ENCODE results near the gene HINFP. TPM values are rescaled to one million over a fixed set of nuclear protein-coding genes. Genes with fewer than 3 reads are reported as not detected.

The HINFP gene
- total RNA-seq, 4 donors from 2014 or later = 24.0 to 37.7 (median 33.2) TPM

DNA sequence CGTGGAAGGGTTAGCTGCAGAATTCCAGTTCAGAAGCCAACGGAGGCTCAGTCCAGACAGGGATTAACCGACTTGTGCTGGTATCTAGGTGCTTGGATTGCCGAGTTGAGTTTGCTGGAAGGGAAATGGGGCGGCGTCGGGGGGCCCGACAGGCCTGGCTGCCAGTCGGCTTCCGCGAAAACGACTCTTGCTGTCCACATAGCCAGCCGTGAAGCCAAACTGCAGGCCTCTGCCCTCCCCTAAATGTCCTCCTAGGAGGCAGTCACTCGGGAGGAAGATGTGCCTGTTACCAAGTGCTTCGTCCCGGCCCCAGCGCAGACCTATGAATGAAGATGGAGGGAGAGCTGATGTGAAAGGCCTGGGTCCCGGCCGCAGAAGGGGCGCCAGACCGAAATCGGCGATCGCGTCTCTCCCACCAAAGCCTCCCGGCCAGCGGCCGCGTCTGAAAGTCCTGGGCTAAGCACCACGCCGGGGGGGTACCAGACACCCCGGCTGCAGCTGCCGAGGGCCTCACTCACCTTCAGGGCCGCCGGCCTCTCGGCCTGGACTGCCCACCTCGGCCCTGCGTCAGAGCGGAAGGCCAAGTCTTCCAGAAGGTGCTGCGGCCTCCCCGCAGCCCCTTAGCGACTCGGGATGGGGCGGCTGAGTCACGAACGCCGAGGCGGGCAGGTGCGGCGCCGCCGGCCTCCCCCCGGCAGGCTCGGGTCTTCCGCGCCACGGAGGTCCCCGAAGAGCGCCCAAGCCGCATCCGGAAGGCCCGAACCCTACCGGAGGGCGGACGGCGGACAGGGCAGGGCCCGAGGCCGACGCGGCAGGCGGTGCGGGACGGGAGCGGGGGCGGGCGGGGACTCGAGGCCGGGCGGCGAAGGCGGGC is 27.2 kb upstream of the HINFP start:
- 2 to 5% methylated on average over 14 to 30 of the region's 81 CpGs for WGBS, 2 donors
- TF ChIP-seq POLR2A (IDR thresholded peaks at IDR 0.05) = no peak
- TF ChIP-seq, protein P1, sequence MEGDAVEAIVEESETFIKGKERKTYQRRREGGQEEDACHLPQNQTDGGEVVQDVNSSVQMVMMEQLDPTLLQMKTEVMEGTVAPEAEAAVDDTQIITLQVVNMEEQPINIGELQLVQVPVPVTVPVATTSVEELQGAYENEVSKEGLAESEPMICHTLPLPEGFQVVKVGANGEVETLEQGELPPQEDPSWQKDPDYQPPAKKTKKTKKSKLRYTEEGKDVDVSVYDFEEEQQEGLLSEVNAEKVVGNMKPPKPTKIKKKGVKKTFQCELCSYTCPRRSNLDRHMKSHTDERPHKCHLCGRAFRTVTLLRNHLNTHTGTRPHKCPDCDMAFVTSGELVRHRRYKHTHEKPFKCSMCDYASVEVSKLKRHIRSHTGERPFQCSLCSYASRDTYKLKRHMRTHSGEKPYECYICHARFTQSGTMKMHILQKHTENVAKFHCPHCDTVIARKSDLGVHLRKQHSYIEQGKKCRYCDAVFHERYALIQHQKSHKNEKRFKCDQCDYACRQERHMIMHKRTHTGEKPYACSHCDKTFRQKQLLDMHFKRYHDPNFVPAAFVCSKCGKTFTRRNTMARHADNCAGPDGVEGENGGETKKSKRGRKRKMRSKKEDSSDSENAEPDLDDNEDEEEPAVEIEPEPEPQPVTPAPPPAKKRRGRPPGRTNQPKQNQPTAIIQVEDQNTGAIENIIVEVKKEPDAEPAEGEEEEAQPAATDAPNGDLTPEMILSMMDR (IDR thresholded peaks at IDR 0.05) = no peak
- no peaks in the 10 kb centered on the region for H3K9me3 ChIP-seq
- intact Hi-C loops (cut with DNase I) = no loop called here
- peak; percentile 37 to 41 for DNase-seq
- peak overlapping the region; percentile 91 to 94 (median 91) for H3K27ac ChIP-seq
- H3K27me3 ChIP-seq = no peaks in the 10 kb centered on the region
- peaks cover 12 to 26% of the 10 kb centered on the region in 2 donors for H3K4me1 ChIP-seq
- peak overlapping the region; percentile 56 to 79 (median 69) for H3K4me3 ChIP-seq (replicated peaks in 1 of 3)
- H3K36me3 ChIP-seq = peaks cover 9 to 11% of the 10 kb centered on the region in 2 donors

DNA sequence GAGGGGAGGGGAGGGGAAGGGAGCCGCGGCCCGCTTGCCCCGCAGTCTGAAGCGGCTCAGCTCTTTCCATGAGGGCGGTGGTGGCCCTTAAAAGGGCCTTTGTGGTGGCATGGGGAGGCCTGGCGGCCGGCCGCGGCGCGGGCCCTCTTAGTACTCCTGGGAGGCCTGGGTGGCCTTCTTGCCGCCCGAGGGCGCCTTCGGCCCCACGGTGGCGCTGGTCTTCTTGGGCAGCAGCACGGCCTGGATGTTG is 26.6 kb upstream of the HINFP start:
- Histone ChIP-seq H3K36me3 (peaks cover 9 to 11% of the 10 kb centered on the region in 2 donors), H3K9me3 (no peaks in the 10 kb centered on the region), H3K27ac (peak overlapping the region; percentile 91 to 94 (median 91)), H3K27me3 (no peaks in the 10 kb centered on the region), H3K4me1 (peaks cover 12 to 22% of the 10 kb centered on the region in 2 donors), H3K4me3 (replicated peaks in 1 of 3) (peak overlapping the region; percentile 56 to 79 (median 69))
- TF ChIP-seq, protein P1 (IDR thresholded peaks at IDR 0.05) = peak; percentile 56 to 85 (median 65)
- no peak for TF ChIP-seq POLR2A (IDR thresholded peaks at IDR 0.05)
- peak; percentile 87 to 90 for DNase-seq
- intact Hi-C loops (cut with DNase I) = no loop called here
- WGBS, 2 donors = no CpG with 5 or more reads among the region's 19 CpGs

DNA sequence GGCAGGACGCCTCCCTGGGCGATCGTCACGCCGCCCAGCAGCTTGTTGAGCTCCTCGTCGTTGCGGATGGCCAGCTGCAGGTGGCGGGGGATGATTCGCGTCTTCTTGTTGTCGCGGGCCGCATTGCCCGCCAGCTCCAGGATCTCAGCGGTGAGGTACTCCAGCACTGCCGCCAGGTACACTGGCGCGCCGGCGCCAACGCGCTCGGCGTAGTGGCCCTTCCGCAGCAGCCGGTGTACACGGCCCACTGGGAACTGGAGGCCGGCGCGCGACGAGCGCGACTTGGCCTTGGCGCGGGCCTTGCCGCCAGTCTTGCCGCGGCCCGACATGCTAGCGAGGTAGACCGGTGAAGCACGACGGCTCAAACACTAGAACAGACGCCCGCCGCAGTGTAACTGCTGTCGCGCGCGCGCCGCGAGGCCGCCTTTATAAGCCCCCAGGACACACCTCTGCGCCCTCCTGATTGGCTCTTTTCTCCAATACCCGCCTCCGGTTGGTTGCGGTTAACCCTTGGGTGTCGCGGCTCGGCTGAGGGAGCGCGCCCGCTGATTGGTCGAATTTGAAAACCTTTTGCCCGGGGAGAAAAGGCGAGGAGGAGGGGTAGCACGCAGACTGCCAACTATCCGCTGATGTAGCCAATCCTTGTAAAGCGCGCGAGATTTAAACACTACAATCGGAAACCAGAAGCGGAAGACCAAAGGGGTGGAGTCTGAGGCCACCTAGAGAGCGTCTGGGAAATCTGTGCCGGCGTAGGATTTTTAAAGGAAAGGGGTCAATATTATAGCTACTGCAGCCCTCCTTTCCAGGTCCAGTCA is 26.1 kb upstream of the HINFP start:
- TF ChIP-seq, protein P1 (IDR thresholded peaks at IDR 0.05) = peak in 2 of 6 experiments; percentile 3 to 12
- TF ChIP-seq POLR2A (IDR thresholded peaks at IDR 0.05) = peak; percentile 98 to 100
- intact Hi-C loops (cut with DNase I) = no loop called here

DNA sequence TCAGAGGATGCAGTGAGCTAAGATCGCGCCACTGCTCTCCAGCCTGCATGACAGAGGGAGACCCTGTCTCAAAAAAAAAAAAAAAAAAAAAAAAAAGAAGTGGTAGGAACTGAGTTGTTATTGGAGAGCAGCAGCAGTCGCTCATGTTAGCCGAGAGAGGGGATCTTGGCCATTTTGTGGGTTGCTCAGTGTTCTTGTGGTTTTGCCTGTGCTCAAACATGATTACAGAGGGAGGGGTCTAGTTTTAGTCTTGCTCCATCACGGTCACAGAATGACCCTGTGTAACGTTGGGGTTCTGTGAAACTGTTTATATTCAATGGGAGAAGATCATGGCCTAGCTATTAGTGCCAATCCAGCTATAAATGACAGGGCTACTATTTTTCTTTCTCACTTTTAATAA is 21.7 kb upstream of the HINFP start:
- no peak for TF ChIP-seq POLR2A (IDR thresholded peaks at IDR 0.05)
- TF ChIP-seq, protein P1 (IDR thresholded peaks at IDR 0.05) = no peak
- intact Hi-C loops (cut with DNase I) = no loop called here
- Histone ChIP-seq H3K27ac (no peak overlapping the region), H3K27me3 (no peaks in the 10 kb centered on the region), H3K4me3 (replicated peaks in 1 of 3) (no peak overlapping the region), H3K36me3 (peaks cover 9 to 11% of the 10 kb centered on the region in 2 donors), H3K9me3 (no peaks in the 10 kb centered on the region), H3K4me1 (peaks cover 12 to 25% of the 10 kb centered on the region in 2 donors)
- DNase-seq = no peak
- 86 to 87% methylated on average over 6 of the region's 6 CpGs for WGBS, 2 donors

More for the DNA sequence above, 26.1 kb upstream of the HINFP start:
- Histone ChIP-seq H3K27ac (peak overlapping the region; percentile 91 to 94 (median 91)), H3K9me3 (no peaks in the 10 kb centered on the region), H3K36me3 (peaks cover 9 to 11% of the 10 kb centered on the region in 2 donors), H3K4me3 (replicated peaks in 1 of 3) (peak overlapping the region; percentile 56 to 79 (median 69)), H3K4me1 (peaks cover 15 to 26% of the 10 kb centered on the region in 2 donors), H3K27me3 (no peaks in the 10 kb centered on the region)
- peak; percentile 99 for DNase-seq
- WGBS, 2 donors = 0 to 3% methylated on average over 26 to 45 of the region's 79 CpGs

Measured in thyroid gland (tissue), 4 donors.